ENCODE measurements around the gene PPP1R26. TPM values are rescaled to one million over a fixed set of nuclear protein-coding genes. Genes with fewer than 3 reads are reported as not detected.

Gene PPP1R26
- total and polyA plus RNA-seq, 2 of the 8 experiments (the other 6 are each of a cell fraction or from before 2014, with no cell fraction given), result 9.8 to 32.7 TPM

- no peaks in the 10 kb centered on the region for H3K23me2 ChIP-seq (ENCODE audit: low read depth, low read length)
- no peak overlapping the region for H4K8ac ChIP-seq (ENCODE audit: extremely low read depth, insufficient read depth, low read length)
- no peak overlapping the region for H2BK20ac ChIP-seq (ENCODE audit: low read length)
- ChIA-PET CTCF (ENCODE audit: partially characterized antibody) (interaction anchor here (0.7 kb wide), 1 partner anchor 68 kb away, joined by 5 read pairs; no protein-coding TSS in a partner anchor), POLR2A (ENCODE audit: partially characterized antibody) (interaction anchor here (1.2 kb wide), 1 partner anchor 24 kb away, joined by 3 read pairs; no protein-coding TSS in a partner anchor)
- H3K9ac ChIP-seq (replicated peaks in 1 of 4; ENCODE audit: extremely low read depth in 1 of 4, low read depth in 3 of 4, low read length in 3 of 4), result no peak overlapping the region
- no peak overlapping the region for H3K27ac ChIP-seq (ENCODE audit: low read depth, low read length)
- no peak overlapping the region for H3K4me3 ChIP-seq (ENCODE audit: extremely low read depth in 1 of 4, insufficient read depth in 2 of 4, low read depth in 3 of 4, low read length in 4 of 4)
- H2AK5ac ChIP-seq (ENCODE audit: low read depth, low read length), result no peak overlapping the region; the same call in 1 of the 2 replicates
- no peak overlapping the region for H2BK120ac ChIP-seq (replicated peaks; ENCODE audit: low read depth, low read length)
- DNase-seq (ENCODE audit: low read depth in 1 of 2, low spot score in 2 of 2), result no peak
- no peaks in the 10 kb centered on the region for H3K79me2 ChIP-seq (ENCODE audit: control insufficient read depth in 1 of 2, insufficient read depth in 2 of 2, low read length in 2 of 2)
- H2BK12ac ChIP-seq (ENCODE audit: low read depth, low read length), result no peak overlapping the region
- H3K4ac ChIP-seq (replicated peaks; ENCODE audit: insufficient read length, low read depth, low read length), result no peak overlapping the region
- peaks cover 8 to 10% of the 10 kb centered on the region in 2 experiments for H4K20me1 ChIP-seq (replicated peaks in 1 of 2; ENCODE audit: control insufficient read depth in 1 of 2, insufficient read depth in 2 of 2, low read length in 2 of 2)
- 84% methylated on average over 9 of the region's 9 CpGs; no CpG with 5 or more reads in 1 of the 2 experiments for whole genome bisulfite sequencing, 2 experiments (ENCODE audit: extremely low coverage in 1 of 2, insufficient coverage in 1 of 2, insufficient read length in 1 of 2, insufficient replicate concordance in 2 of 2, low coverage in 1 of 2, low lambda C conversion rate in 2 of 2, missing lambda C conversion rate in 1 of 2)
- H4K91ac ChIP-seq (replicated peaks; ENCODE audit: insufficient read length, low read length), result no peak overlapping the region
- H4K5ac ChIP-seq (ENCODE audit: insufficient read length, low read depth, low read length), result no peak overlapping the region
- no peak for FAIRE-seq
- H3K56ac ChIP-seq (replicated peaks; ENCODE audit: insufficient read length, low read depth, low read length), result no peak overlapping the region
- no peaks in the 10 kb centered on the region for H3K27me3 ChIP-seq (replicated peaks in 1 of 4; ENCODE audit: control insufficient read depth in 3 of 4, extremely low read depth in 1 of 4, insufficient read depth in 3 of 4, low read length in 3 of 4)
- no peak overlapping the region for H3K4me2 ChIP-seq (ENCODE audit: insufficient read depth in 1 of 2, low read depth in 2 of 2, low read length in 2 of 2)
- peaks cover 6 to 16% (median 12%) of the 10 kb centered on the region in 4 experiments; a peak in 7 of 8 replicates for H3K36me3 ChIP-seq (ENCODE audit: control insufficient read depth in 2 of 4, insufficient read depth in 4 of 4, low read length in 3 of 4)
- H2AFZ ChIP-seq (ENCODE audit: low read length), result no peak overlapping the region
- H2BK5ac ChIP-seq (ENCODE audit: low read depth, low read length), result no peak overlapping the region
- no peaks in the 10 kb centered on the region for H3K79me1 ChIP-seq (ENCODE audit: low read depth, low read length)
- no peak overlapping the region for H3K23ac ChIP-seq (ENCODE audit: insufficient read length)
- H3K4me1 ChIP-seq (replicated peaks in 1 of 4; ENCODE audit: control insufficient read depth in 3 of 4, insufficient read depth in 4 of 4, low read length in 3 of 4), result peaks cover 0 to 4% (median 0%) of the 10 kb centered on the region in 4 experiments; a peak in 2 of 7 replicates
- no peak overlapping the region for H2BK15ac ChIP-seq (ENCODE audit: low read length)
- H3K14ac ChIP-seq (ENCODE audit: insufficient read length), result no peak overlapping the region
- H3K9me3 ChIP-seq (ENCODE audit: insufficient read depth in 2 of 2, low read depth in 1 of 2, low read length in 1 of 2), result no peaks in the 10 kb centered on the region
- no peak overlapping the region for H3K18ac ChIP-seq (ENCODE audit: extremely low read depth, low read length)
- TF ChIP-seq CHD1 (IDR thresholded peaks at IDR 0.05; ENCODE audit: low read depth, low read length) (no peak), HDAC6 (IDR thresholded peaks at IDR 0.05; ENCODE audit: low read depth, low read length) (no peak), ZNF274 (IDR thresholded peaks at IDR 0.05; ENCODE audit: borderline replicate concordance, extremely low read depth, low read length) (no peak), E2F6 (IDR thresholded peaks at IDR 0.05) (no peak), GTF2F1 (IDR thresholded peaks at IDR 0.05; ENCODE audit: borderline replicate concordance, low read depth, low read length) (no peak), CBX5 (IDR thresholded peaks at IDR 0.05; ENCODE audit: low read depth, low read length) (no peak), ATF2 (IDR thresholded peaks at IDR 0.05; ENCODE audit: low read length) (no peak), CBX8 (IDR thresholded peaks at IDR 0.05; ENCODE audit: borderline replicate concordance, low read depth, low read length) (no peak), MAX (IDR thresholded peaks at IDR 0.05) (no peak), NANOG (IDR thresholded peaks at IDR 0.05; ENCODE audit: insufficient read depth, low read depth, low read length, poor library complexity, severe bottlenecking) (no peak)
These were observed 28.7 kb downstream of the PPP1R26 start for GRCh38 chr9:135508211-135508820.
